Peyer's patch (tissue), 4 donors: ENCODE measurements around the gene SFTPB. TPM values are rescaled to one million over a fixed set of nuclear protein-coding genes. Genes with fewer than 3 reads are reported as not detected.
A peak's percentile ranks its signal among the peaks of the same experiment; 100 is the strongest.

Experiments used
- DNase-seq, 3 donors: peaks; one replicate each; pipeline ENCODE4 v3.0.0-alpha.2; 2017 to 2019
- H3K27ac ChIP-seq, 4 donors: fragments of 200-600 bp; sonication (generic); one replicate each; pipeline ENCODE4 v1.5.1; 2016 to 2019
- H3K27me3 ChIP-seq, 2 donors: fragments of 200-600 bp; sonication (generic); one replicate each; pipeline ENCODE4 v1.5.1; 2019
- H3K36me3 ChIP-seq, 3 donors: fragments of 200-600 bp; sonication (generic); one replicate each; pipeline ENCODE4 v1.5.1; 2016 to 2019
- H3K4me1 ChIP-seq, 4 donors: fragments of 200-600 bp; sonication (generic); one replicate each; pipeline ENCODE4 v1.5.1; 2016 to 2019
- H3K4me3 ChIP-seq, 4 donors: fragments of 200-600 bp; sonication (generic); 1 replicate in 3 of 4; 2 replicates in 1 of 4; pipeline ENCODE4 v1.5.1; 2016 to 2019; ENCODE audit warnings: mild to moderate bottlenecking in 1 of 4
- H3K9me3 ChIP-seq, 4 donors: fragments of 200-600 bp; sonication (generic); one replicate each; pipeline ENCODE4 v1.5.1; 2016 to 2019; ENCODE audit warnings: mild to moderate bottlenecking in 1 of 4
- CTCF ChIP-seq, 6 experiments: fragments of 450-650 bp in 4 of 6; fragments of 200-600 bp in 2 of 6; sonication (generic) in 1 of 6; IDR thresholded peaks; one replicate each; pipeline ENCODE4 v1.5.1; 2017 to 2019; ENCODE audit warnings: antibody characterized with exemption in 6 of 6, mild to moderate bottlenecking in 3 of 6, moderate library complexity in 1 of 6
- POLR2A ChIP-seq, 2 donors: fragments of 450-650 bp; IDR thresholded peaks; one replicate each; pipeline ENCODE4 v1.5.1; 2017; ENCODE audit warnings: antibody characterized with exemption in 2 of 2, mild to moderate bottlenecking in 2 of 2, moderate library complexity in 2 of 2
- total RNA-seq, 4 donors: library from RNA; depleted of rRNA; stranded (reverse); fragments of >200 nt; gene quantifications; one replicate each; pipeline ENCODE4 v1.1.0, GENCODE V29; 2016

SFTPB gene
- total RNA-seq, 4 donors from 2014 or later = 1.7 TPM; not detected in 3

GRCh38 chr2:85712849-85713612 lies 45.0 kb upstream of the SFTPB start:
- no peak for DNase-seq

GRCh38 chr2:85712336-85712735 lies 44.3 kb upstream of the SFTPB start:
- Histone ChIP-seq H3K4me1 (peaks cover 0 to 1% (median 0%) of the 10 kb centered on the region in 4 donors), H3K27ac (peak overlapping the region in 2 of 4 donors; percentile 55 to 70), H3K27me3 (no peaks in the 10 kb centered on the region), H3K4me3 (no peak overlapping the region), H3K36me3 (no peaks in the 10 kb centered on the region), H3K9me3 (no peaks in the 10 kb centered on the region)
- TF ChIP-seq CTCF (IDR thresholded peaks at IDR 0.05) = no peak
- TF ChIP-seq POLR2A (IDR thresholded peaks at IDR 0.05) = no peak
- DNase-seq = no peak

More at GRCh38 chr2:85712849-85713612, 45.0 kb upstream of the SFTPB start:
- no peaks in the 10 kb centered on the region for H3K4me1 ChIP-seq
- no peaks in the 10 kb centered on the region for H3K36me3 ChIP-seq
- H3K9me3 ChIP-seq = no peaks in the 10 kb centered on the region
- TF ChIP-seq POLR2A (IDR thresholded peaks at IDR 0.05) (no peak), CTCF (IDR thresholded peaks at IDR 0.05) (no peak)
- peak overlapping the region in 2 of 4 donors; percentile 55 to 70 for H3K27ac ChIP-seq
- no peak overlapping the region for H3K4me3 ChIP-seq
- no peaks in the 10 kb centered on the region for H3K27me3 ChIP-seq

GRCh38 chr2:85711578-85712060 lies 43.6 kb upstream of the SFTPB start:
- H3K9me3 ChIP-seq = no peaks in the 10 kb centered on the region
- peak overlapping the region; percentile 51 to 71 (median 62) for H3K27ac ChIP-seq
- no peak for DNase-seq
- peaks cover 0 to 8% (median 0%) of the 10 kb centered on the region in 4 donors for H3K4me1 ChIP-seq
- H3K27me3 ChIP-seq = no peaks in the 10 kb centered on the region
- no peak overlapping the region for H3K4me3 ChIP-seq
- TF ChIP-seq CTCF (IDR thresholded peaks at IDR 0.05) = no peak
- H3K36me3 ChIP-seq = no peaks in the 10 kb centered on the region

- no peak overlapping the region for H3K4me3 ChIP-seq
- H3K36me3 ChIP-seq = no peaks in the 10 kb centered on the region
- peaks cover 0 to 13% (median 0%) of the 10 kb centered on the region in 4 donors for H3K4me1 ChIP-seq
- no peaks in the 10 kb centered on the region for H3K9me3 ChIP-seq
- H3K27ac ChIP-seq = peak overlapping the region; percentile 51 to 71 (median 62)
- TF ChIP-seq CTCF (IDR thresholded peaks at IDR 0.05) (no peak), POLR2A (IDR thresholded peaks at IDR 0.05) (no peak)
- no peaks in the 10 kb centered on the region for H3K27me3 ChIP-seq
- peak in 1 of 3 donors; percentile 77 for DNase-seq
Measured at GRCh38 chr2:85710687-85711577, 42.9 kb upstream of the SFTPB start.

- no peaks in the 10 kb centered on the region for H3K27me3 ChIP-seq
- H3K4me1 ChIP-seq = peaks cover 0 to 15% (median 6%) of the 10 kb centered on the region in 4 donors
- no peak overlapping the region for H3K4me3 ChIP-seq
- H3K9me3 ChIP-seq = no peaks in the 10 kb centered on the region
- DNase-seq = no peak
- TF ChIP-seq POLR2A (IDR thresholded peaks at IDR 0.05) (no peak), CTCF (IDR thresholded peaks at IDR 0.05) (no peak)
- H3K36me3 ChIP-seq = no peaks in the 10 kb centered on the region
- peak overlapping the region in 3 of 4 donors; percentile 11 to 71 (median 40) for H3K27ac ChIP-seq
Measured at GRCh38 chr2:85709401-85709811, 41.4 kb upstream of the SFTPB start.
